HG03565 (cell line): Measurements from ENCODE around the gene DAB2IP.

Experiments used
- ATAC-seq: cut with Tn5 transposase; IDR thresholded peaks from one replicate; pipeline ENCODE4 v1.9.1; 2021; ENCODE audit warnings: mild to moderate bottlenecking, moderate library complexity; ENCODE audit not compliant: unreplicated experiment

The DAB2IP gene

DNA sequence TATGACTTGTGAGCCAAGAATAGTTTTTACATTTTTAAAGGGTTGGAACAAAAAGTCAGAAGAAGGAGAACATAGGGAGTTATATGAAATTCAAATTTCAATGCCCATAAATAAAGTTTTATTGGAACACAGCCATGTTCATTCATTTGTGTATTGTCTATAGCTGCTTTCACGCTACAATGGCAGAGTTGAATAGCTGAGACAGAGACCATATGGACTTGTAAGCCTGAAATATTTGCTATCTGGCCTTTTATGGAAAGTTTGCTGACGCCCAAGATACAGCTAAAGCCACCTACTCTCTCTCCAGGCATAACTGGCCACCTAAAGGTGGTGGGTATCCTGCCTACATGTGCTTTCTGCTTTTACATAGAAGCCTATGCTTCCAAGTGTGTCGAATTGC is 10.9 kb downstream of the DAB2IP start:
- no peak for ATAC-seq

DNA sequence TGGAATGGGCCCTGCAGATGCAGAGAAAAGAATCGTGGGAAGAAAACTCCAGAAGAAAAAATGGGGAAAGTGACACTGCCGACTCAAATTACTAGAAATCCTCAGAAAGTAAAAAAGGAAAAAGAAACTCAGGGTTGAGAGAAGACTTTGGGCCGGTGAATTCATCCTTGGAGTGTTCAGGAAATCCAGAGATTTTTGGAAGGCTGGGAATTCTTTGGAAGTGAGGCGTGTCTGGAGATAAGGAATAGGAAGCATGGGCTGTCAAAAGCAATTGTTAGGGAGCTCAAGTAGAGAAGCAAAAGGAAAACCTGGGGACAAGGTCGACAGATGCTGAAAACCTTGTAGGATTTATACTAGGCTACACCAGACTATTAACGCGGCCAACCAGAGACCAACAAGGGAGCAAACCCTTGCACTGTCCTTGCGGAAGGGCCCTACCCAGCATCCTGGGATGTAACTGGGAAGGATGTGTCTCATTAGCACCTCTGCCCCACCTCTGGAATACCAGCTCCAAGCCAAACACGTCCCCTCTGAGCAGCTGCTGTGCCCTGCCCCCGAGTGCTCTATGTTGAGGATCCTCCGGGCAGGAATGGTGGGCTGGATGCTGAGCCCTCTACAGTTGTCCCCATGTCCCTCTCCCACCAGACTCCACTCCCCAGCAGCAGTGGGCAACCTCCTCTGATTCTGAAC is 11.6 kb downstream of the DAB2IP start:
- no peak for ATAC-seq

DNA sequence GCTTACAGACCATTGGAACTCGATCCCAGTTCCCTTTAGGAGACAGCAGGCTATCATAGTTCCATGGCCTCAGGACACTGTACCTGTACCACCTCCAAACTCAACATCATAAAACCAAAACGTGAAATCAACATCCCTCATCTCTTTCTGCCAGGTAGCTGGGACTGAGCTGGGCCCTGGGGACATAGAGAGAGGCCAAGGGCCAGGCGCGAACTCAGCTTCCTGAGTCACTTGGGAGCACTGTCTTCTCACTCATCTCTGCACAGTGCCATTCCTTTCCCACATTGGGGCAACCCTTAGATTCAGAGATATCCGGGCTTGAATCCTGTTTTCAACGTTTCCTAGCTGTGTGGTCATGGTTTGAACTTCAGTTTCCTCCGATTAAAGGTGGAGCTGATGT is 12.2 kb downstream of the DAB2IP start:
- ATAC-seq: no peak

DNA sequence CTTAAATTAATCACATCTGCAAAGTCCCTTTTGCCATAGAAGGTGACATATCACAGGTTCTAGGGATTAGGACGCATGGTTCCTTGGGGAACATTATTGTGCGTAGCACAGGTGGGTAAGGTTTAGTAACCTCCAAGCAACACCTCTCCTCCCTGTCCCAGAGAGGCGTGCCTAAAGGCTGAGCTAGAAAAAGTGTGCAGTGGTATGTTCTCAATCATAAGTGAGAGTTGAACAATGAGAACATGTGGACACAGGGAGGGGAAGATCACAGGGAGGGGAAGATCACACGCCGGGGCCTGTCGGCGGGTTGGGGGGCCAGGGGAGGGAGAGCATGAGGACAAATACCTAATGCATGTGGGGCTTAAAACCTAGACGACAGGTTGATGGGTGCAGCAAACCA is 14.9 kb downstream of the DAB2IP start:
- ATAC-seq: no peak

DNA sequence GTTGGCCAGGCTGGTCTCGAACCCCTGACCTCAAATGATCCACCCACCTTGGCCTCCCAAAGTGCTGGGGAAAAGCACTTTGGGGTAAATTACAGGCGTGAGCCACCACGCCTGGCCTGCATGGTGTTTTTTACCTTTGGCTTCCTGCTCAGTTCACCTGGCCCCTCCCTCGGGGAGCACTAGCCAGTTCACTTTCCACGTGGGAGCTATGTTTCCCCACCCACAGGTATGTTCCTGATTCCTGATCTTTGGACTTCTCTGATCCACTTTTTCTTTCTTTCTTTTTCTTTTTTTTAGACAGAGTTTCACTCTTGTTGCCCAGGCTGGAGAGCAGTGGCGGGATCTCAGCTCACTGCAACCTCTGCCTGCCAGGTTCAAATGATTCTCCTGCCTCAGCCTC is 15.8 kb downstream of the DAB2IP start:
- ATAC-seq: no peak

DNA sequence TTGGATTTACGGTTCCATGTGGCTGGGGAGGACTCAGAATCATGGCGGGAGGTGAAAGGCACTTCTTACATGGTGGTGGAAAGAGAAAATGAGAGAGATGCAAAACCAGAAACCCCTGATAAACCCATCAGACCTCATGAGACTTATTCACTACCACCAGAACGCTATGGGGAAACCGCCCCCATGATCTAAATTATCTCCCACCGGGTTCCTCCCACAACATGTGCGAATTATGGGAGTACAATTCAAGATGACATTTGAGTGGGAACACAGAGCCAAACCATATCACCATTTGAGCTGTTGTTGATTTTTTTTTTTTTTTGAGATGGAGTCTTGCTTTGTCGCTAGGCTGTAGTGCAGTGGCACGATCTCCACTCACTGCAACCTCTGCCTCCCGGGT is 16.5 kb downstream of the DAB2IP start:
- ATAC-seq: no peak

DNA sequence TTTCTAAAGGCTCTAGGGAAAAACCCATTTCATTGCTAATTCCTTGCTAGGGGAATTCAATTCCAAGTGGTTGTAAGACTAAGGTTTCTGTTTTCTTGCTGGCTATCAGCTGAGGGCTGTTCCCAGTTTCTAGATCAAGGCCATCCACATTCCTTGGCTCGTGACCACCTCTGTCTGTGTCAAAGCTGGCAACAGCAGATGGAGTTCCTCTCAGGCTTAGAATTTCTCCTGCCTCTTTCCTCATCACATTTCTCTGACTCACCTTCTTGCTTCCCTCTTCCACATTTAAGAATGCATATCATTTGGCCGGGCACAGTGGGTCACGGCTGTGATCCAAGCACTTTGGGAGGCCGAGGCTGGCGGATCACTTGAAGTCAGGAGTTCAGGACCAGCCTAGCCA is 19.0 kb downstream of the DAB2IP start:
- no peak for ATAC-seq

DNA sequence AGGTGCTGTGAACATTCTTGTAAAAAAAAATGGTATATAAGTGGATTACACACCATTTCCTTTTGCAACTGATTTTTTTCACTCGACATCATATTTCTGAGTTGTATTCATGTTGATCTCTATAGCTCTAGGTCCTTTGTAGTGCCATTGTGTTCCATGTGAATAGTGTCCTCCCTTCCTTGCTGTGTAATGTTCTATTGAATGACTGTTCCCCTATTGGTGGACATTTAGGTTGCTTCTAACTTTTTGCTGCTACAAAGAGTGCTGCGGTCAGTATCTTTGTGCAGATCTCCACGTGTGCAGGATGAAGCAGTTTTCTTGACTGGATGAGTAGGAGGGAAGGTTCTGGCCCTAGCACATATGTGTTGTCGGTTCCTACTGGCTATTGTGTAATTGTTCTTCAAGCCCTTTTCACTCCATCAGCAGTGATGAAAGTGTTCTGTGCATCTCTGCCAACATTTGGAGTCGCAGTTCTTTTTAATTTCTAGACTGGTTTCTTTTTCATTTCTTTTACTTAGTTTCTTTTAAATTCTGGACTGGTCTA is 20.2 kb downstream of the DAB2IP start:
- ATAC-seq: no peak

DNA sequence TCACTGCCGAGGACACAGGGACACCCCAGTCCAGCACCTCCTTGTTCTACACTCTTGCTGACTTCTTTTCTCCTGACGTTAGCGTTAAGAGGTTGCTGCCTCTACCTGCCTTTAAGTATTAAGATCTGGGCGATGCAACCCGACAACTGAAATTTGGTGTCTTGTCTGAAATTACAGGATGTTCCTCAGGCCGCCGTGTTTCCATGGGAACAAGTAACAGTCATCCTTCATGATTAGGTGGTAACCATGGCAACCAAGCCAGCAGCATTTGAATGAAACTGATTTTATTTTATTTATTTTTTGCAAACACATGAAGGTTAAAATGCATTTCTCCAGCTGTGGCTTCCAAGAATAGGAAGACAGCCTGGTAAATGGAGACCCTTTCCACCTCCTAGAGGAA is 20.8 kb downstream of the DAB2IP start:
- ATAC-seq: no peak

DNA sequence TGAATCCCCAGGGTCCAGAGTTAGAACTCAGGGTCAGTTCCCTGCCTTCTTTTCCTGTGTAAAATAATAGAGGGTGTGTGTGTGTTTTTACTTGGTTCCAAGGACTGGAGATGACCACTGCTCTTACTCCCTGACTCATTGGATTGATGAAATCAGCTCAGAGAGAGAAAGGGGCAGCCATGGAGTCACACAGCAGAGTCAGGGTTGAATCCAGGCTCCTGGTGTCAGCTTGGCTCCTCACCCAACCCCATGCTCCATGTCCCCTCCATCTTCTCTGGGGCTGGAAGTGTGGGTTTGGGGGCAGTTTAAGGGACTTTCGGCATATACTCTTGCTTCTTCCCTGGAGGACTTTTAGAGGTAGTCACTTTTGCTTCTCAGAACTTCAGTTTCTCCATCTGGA is 21.6 kb downstream of the DAB2IP start:
- ATAC-seq: no peak

DNA sequence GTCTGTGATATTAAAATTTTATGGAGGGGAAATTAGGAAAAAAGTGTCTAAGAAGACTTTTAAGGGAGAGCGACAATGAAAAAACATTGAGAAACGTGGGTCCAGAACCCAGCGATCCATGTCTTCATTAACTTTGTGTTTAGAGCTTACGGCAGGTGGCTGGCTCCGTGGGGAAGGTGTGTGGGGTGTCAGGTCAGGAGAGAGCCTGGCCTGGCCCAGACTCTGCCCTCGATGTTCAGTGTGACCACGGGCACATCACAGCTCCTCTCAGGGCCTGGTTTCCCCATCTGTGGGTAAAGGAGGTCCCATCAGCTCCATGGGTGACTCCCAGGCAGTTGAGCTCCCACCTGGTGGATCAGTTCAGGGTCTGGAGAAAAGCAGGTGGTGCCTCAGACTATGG is 22.1 kb downstream of the DAB2IP start:
- ATAC-seq: no peak

DNA sequence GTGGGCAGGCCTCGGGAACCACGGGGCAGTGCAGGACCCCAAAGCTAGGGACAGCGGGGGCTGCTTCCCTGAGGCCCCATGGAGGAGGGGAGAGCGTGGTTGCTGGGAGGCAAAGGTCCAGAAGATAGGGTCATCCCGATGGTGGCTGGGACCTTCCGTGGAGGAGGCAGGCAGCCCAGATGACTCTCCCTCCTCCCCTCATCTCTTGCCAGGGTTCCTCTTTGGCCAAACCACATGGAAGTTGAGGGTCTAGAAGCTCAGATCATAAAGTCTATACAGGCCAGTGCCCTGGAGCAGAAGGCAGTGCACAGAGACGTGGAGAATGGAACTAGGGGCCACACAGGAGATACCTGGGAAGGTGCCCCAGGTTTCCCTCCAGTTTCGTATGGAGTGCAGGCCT is 22.6 kb downstream of the DAB2IP start:
- no peak for ATAC-seq

DNA sequence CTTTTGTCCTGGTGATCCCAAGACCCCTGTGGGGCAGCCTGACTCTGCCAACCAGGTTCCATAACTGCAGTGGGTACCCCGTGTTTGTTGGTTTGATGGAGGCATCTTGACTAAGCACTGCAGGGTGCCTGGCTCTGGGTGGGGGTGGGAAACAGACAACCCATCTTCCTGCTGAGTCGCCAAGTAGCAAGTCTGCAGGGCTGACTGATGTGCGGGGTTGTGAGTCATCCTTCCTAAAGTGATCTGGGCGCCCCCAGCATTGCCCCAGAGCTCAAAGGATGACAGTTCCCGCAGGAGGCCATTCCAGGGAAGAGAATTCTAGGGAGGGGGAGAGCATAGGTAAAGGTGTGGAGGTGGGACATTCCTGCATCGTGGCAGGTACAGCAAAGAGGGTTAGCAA is 23.5 kb downstream of the DAB2IP start:
- ATAC-seq: no peak

DNA sequence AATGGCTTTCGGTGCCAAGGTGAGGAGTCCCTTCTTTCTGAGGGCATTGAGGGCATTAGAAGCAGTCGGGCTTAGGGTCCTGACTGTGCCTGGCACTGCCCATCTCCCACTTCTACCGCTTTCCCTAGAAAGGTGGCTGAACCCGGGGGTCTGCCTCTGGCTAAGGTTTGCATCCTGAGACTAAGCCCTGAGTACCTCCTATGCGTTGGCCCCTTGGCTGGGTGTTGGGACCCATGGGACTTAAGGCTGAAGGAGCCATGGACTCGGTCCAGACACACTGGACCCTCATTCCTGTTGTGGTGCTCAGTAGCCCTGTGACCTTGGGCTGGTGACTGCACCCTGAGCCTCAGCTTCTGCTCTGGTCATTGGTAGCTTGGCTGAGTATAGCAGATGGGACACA is 23.9 kb downstream of the DAB2IP start:
- ATAC-seq: no peak

DNA sequence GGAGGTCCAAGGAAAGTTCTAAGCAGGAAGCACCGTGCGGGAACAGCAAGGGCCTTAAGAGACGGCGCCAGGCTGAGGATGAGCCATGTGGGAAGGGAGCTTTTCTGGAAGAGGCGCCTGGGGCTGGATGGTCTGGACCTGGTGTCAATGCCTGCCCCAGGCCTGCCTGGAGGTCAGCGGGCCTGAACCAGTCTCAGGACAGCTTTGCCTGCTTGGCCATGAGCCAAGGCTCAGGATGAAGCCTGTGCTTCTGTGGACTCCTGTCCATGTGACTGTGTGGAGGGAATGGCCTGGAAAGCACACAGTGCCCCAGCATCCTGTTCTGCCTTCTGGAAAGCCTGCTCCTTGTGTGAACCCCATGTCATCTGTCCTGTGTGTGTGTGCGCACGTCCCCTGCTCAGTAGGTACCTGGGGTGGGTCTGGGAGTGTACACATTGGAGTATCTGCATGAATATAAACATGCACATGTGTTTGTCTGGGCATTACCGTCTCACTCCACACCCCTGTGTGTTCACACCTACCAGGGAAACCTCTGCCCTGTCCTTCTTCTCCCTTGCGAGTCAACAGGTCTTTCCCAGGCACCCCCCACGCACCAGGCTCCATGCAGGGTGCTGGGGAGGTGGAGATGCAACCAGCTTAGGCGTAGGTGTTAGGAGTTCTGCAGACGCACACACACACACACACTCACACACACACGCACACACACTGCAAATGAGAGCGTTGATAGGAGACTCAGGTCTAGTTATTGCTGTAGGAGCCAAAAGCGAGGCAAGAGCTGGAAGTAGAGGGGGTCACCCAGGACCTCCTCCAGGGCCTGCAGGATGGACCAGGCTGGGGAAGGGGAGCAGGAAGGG is 24.8 kb downstream of the DAB2IP start:
- no peak for ATAC-seq

DNA sequence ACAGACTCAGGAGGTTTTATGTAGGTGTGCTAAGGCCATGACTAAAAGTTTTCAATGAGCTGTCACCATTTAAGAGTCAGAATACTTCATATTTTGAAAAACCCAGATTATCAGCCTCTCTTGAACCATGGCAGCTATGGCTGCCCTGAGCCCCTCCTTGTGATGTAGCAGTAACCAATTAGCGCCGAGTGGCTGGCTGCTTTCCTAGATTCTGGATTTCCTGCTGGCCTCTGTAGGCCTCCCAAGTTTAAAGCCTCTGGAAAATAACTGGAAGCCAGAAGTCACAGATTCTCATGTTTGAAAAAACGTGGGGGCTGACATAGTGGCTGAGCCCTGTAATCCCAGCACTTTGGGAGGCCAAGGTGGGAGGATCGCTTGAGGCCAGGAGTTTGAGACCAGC is 25.5 kb downstream of the DAB2IP start:
- no peak for ATAC-seq

DNA sequence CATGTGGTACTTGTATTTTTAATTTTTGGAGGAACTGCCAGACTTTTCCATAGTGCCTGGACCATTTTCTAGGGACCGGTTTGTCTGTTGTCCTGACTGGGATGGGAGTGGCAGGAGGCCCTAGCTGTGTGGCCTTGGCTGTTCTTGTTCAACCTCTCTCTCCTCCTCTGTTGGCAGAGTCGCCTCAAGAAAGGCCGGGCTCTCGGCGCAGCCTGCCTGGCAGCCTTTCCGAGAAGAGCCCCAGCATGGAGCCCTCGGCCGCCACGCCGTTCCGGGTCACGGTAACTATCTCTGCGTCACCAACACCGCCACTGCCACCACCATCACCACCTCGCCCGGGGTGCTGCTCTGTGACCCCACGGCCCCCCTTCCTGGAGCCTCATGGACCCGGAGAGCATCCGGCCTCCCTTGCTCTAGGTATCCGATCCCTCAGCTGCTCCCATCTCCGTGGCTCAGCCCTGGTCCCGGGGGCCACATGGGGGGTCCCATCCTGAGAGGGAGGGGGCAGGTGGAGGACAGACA is 27.1 kb downstream of the DAB2IP start:
- ATAC-seq: no peak

DNA sequence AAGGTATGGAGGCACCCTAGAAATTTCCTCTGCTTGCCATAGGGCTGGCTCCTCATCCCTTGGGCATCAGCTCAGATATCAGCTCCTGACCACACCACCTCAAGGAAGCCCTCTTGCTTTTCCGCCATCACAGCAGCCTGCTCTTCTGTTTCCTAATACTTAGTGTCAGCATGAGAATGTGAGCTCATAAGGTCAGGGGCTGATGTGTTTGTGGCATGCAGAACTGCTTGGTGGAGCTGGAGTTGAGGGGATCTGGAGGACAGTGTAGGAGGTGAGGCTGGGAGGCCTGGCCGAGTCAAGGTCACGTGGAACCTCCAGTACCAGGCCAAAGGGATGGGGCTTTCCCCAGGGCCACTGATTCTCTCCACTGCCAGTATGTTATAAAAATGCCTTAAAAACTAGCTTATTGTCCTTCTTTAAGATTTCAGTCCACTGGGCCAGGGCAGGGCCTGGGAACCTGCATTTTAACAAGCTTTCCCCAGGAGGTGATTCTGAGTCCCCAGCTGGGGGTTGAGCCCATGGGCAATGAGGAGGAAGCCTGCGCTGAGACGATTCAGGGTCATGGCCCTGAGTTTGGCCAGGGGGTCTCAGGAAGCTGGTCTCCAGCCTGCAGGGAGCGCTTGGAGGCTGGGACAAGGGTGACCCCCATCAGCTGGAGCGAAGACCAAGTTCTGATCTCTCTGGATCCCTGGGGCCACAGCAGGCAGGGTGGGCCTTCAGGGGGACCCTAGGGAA is 28.6 kb downstream of the DAB2IP start:
- no peak for ATAC-seq

DNA sequence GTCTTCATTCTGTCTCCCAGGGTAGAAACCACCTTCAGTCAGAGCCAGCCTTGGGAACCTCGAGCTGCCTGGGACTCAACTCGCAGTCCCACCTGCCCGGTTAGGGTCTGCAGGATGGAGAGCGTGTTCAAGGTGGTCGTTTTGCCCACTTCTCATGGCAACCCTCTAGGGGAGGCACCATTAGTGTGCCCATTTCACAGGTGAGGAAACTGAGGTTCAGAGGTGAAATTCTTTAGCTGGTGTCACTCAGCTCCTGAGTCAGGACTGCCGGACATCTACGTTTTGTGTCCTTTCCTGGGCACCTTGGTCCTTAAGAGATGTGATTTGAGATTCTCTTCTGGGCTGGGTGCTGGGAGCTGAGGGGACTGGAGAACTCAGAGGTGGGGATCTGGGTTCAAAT is 30.0 kb downstream of the DAB2IP start:
- ATAC-seq: no peak

DNA sequence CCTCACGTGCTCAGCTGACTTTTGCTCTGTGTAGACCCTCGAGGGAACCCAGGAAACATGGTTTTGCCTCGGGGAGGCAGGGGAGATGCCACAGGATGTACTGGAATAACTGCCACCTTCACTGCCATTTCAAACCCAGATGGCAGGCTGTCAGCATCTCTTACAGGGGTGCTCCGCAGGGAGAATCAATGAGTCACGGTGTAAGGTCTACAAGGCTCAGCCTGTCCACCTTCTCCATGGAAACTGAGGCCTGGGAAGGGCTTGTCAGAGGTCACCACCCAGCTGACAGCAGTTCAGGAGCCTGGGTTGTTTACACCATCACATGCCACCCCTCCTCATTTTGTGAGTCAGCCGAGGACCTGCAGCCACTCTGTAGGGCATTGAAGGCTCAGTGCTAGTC is 30.8 kb downstream of the DAB2IP start:
- ATAC-seq: no peak

DNA sequence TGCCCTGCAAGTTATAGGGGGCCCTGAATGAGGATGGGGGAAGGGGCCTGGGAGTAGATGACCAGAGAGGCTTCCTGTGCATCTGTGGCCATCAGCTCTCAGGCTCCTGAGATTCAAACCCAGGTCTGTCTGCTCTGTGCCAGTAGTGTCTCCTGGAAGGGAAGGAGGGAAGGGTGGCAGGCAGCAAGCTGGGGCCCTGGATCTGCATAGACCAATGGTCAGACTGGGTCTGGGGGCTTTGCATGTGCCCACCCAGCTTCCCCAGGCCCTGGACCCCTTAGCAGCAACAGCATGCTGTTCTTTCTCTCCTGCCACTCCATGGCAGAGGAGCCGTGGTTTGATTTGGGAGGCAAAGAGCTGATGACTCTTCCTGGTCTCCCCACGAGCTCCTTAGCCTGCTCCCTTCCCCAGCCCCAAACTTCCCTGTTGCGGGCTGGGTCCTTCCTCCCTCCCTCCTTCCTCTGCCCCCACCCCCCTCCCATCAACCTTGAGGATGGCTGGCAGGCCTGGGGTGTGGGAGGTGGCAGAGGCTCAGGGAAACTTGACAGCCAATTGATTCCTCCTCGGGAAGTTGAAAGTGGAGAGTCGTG is 31.6 kb downstream of the DAB2IP start:
- no peak for ATAC-seq
